Measurements from ENCODE around the gene HMG20A.

HMG20A gene

GRCh38 chr15:77483425-77484140, 62.9 kb downstream of the HMG20A start:
- ATAC-seq (ENCODE audit: low read depth) (no peak), DNase-seq (ENCODE audit: low spot score) (no peak)
- H3K27me3 ChIP-seq (ENCODE audit: insufficient read depth, poor library complexity, severe bottlenecking) = no peaks in the 10 kb centered on the region
- H3K4me3 ChIP-seq (ENCODE audit: severe bottlenecking) = no peak overlapping the region
- H3K27ac ChIP-seq (ENCODE audit: poor library complexity, severe bottlenecking) = no peak overlapping the region
- H3K36me3 ChIP-seq (ENCODE audit: low read depth) = peaks cover 56% of the 10 kb centered on the region
- H3K4me1 ChIP-seq (ENCODE audit: insufficient read depth, poor library complexity, severe bottlenecking) = peaks cover 25% of the 10 kb centered on the region
- H3K9me3 ChIP-seq (ENCODE audit: severe bottlenecking) = no peaks in the 10 kb centered on the region
- no peak for TF ChIP-seq CTCF (IDR thresholded peaks at IDR 0.05; ENCODE audit: poor library complexity, severe bottlenecking)

- H3K4me3 ChIP-seq (ENCODE audit: severe bottlenecking) = no peak overlapping the region
- no peak for TF ChIP-seq CTCF (IDR thresholded peaks at IDR 0.05; ENCODE audit: poor library complexity, severe bottlenecking)
- H3K9me3 ChIP-seq (ENCODE audit: severe bottlenecking) = no peaks in the 10 kb centered on the region
- peaks cover 25% of the 10 kb centered on the region for H3K4me1 ChIP-seq (ENCODE audit: insufficient read depth, poor library complexity, severe bottlenecking)
- H3K27ac ChIP-seq (ENCODE audit: poor library complexity, severe bottlenecking) = no peak overlapping the region
- DNase-seq (ENCODE audit: low spot score) = no peak
- ATAC-seq (ENCODE audit: low read depth) = no peak
- no peaks in the 10 kb centered on the region for H3K27me3 ChIP-seq (ENCODE audit: insufficient read depth, poor library complexity, severe bottlenecking)
- H3K36me3 ChIP-seq (ENCODE audit: low read depth) = peaks cover 42% of the 10 kb centered on the region
These were observed 64.3 kb downstream of the HMG20A start for GRCh38 chr15:77484994-77485393.

GRCh38 chr15:77486542-77487468, 66.1 kb downstream of the HMG20A start:
- DNase-seq (ENCODE audit: low spot score) (no peak), ATAC-seq (ENCODE audit: low read depth) (no peak)
- no peak for TF ChIP-seq CTCF (IDR thresholded peaks at IDR 0.05; ENCODE audit: poor library complexity, severe bottlenecking)
- Histone ChIP-seq H3K4me1 (ENCODE audit: insufficient read depth, poor library complexity, severe bottlenecking) (peaks cover 16% of the 10 kb centered on the region), H3K9me3 (ENCODE audit: severe bottlenecking) (no peaks in the 10 kb centered on the region), H3K27ac (ENCODE audit: poor library complexity, severe bottlenecking) (no peak overlapping the region), H3K4me3 (ENCODE audit: severe bottlenecking) (no peak overlapping the region), H3K36me3 (ENCODE audit: low read depth) (peaks cover 29% of the 10 kb centered on the region), H3K27me3 (ENCODE audit: insufficient read depth, poor library complexity, severe bottlenecking) (no peaks in the 10 kb centered on the region)

GRCh38 chr15:77487469-77487842, 66.8 kb downstream of the HMG20A start:
- no peak for ATAC-seq (ENCODE audit: low read depth)
- H3K27ac ChIP-seq (ENCODE audit: poor library complexity, severe bottlenecking) = no peak overlapping the region
- peaks cover 27% of the 10 kb centered on the region for H3K36me3 ChIP-seq (ENCODE audit: low read depth)
- DNase-seq (ENCODE audit: low spot score) = no peak
- no peaks in the 10 kb centered on the region for H3K9me3 ChIP-seq (ENCODE audit: severe bottlenecking)
- H3K4me1 ChIP-seq (ENCODE audit: insufficient read depth, poor library complexity, severe bottlenecking) = peaks cover 10% of the 10 kb centered on the region
- TF ChIP-seq CTCF (IDR thresholded peaks at IDR 0.05; ENCODE audit: poor library complexity, severe bottlenecking) = no peak
- no peaks in the 10 kb centered on the region for H3K27me3 ChIP-seq (ENCODE audit: insufficient read depth, poor library complexity, severe bottlenecking)
- H3K4me3 ChIP-seq (ENCODE audit: severe bottlenecking) = no peak overlapping the region

All from RWPE2 (cell line).